AG04450 (cell line): ENCODE data around the gene ACTG2. TPM values are rescaled to one million over a fixed set of nuclear protein-coding genes. Genes with fewer than 3 reads are reported as not detected.
"Not testable (repeated sequence)": the region's sequence is repeated elsewhere in the genome, so short reads cannot be mapped to it uniquely, and the experiment has no call there.

Experiments
- CTCF ChIA-PET: fragments of 300-600, 350-600 bp; formaldehyde crosslinking; extraction: SDS; loops from one replicate; lab custom pipeline; 2022; ENCODE audit warnings: antibody characterized with exemption, inconsistent platforms; lab: Charles Lee
- POLR2A ChIA-PET: fragments of 350-600 bp; formaldehyde crosslinking; extraction: SDS; loops from one replicate; lab custom pipeline; 2021; ENCODE audit warnings: antibody characterized with exemption, inconsistent platforms; lab: Yijun Ruan, JAX
- DNase-seq: peaks from one replicate; pipeline ENCODE4 v3.0.0-alpha.2; 2011; ENCODE audit warnings: low read depth, low spot score
- H3K27ac ChIP-seq: one replicate; pipeline ENCODE4 v1.5.1; 2012; ENCODE audit warnings: low read depth, low read length, control low read depth
- H3K27me3 ChIP-seq: one replicate; pipeline ENCODE4 v1.6.0; 2012; ENCODE audit warnings: low read length; ENCODE audit not compliant: control insufficient read depth, insufficient read depth
- H3K4me3 ChIP-seq: 2 replicates; pipeline ENCODE4 v1.5.1; 2011; ENCODE audit warnings: mild to moderate bottlenecking, low read depth, low read length, control low read depth
- H3K9me3 ChIP-seq: 2 replicates; pipeline ENCODE4 v1.5.1; 2012; ENCODE audit warnings: low read length; ENCODE audit not compliant: control insufficient read depth, insufficient read depth
- CTCF ChIP-seq: IDR thresholded peaks from 2 replicates; pipeline ENCODE4 v1.5.1; 2011; ENCODE audit warnings: low read depth, low read length, control low read depth, inconsistent platforms
- polyA plus RNA-seq: library from polyadenylated mRNA; depleted of rRNA; stranded (reverse); fragments of >200 nt; gene quantifications from 2 replicates; pipeline ENCODE4 v1.2.3, GENCODE V29; 2011

Gene ACTG2
- polyA plus RNA-seq, 1 experiment: 641 TPM

- no peak for TF ChIP-seq CTCF
- no peak overlapping the region for H3K4me3 ChIP-seq
- ChIA-PET POLR2A (no interaction called here), CTCF (no interaction called here)
- no peak for DNase-seq
- no peaks in the 10 kb centered on the region for H3K9me3 ChIP-seq
- peak overlapping the region; percentile 39 for H3K27ac ChIP-seq
- no peaks in the 10 kb centered on the region for H3K27me3 ChIP-seq
Measured at GRCh38 chr2:73899801-73900336, 7.1 kb downstream of the ACTG2 start.

GRCh38 chr2:73901143-73901542, 8.3 kb downstream of the ACTG2 start:
- no peak for DNase-seq
- CTCF ChIA-PET: no interaction called here
- Histone ChIP-seq H3K9me3 (no peaks in the 10 kb centered on the region), H3K27ac (no peak overlapping the region), H3K27me3 (no peaks in the 10 kb centered on the region), H3K4me3 (no peak overlapping the region)
- TF ChIP-seq CTCF: no peak
- POLR2A ChIA-PET: interaction anchor here (1.0 kb wide), 1 partner anchor 9 kb away, joined by 3 read pairs; no protein-coding TSS in a partner anchor

- DNase-seq: no peak
- H3K4me3 ChIP-seq: no peak overlapping the region
- TF ChIP-seq CTCF: no peak
- CTCF ChIA-PET: interaction anchor here (1.4 to 2.0 kb wide), 2 partner anchors 75 to 218 kb away, joined by 3 to 6 read pairs; no protein-coding TSS in a partner anchor
- H3K27ac ChIP-seq: peak overlapping the region; percentile 31
- H3K27me3 ChIP-seq: no peaks in the 10 kb centered on the region
- POLR2A ChIA-PET: no interaction called here
- no peaks in the 10 kb centered on the region for H3K9me3 ChIP-seq
Measured at GRCh38 chr2:73902284-73902683, 9.5 kb downstream of the ACTG2 start.

DNA sequence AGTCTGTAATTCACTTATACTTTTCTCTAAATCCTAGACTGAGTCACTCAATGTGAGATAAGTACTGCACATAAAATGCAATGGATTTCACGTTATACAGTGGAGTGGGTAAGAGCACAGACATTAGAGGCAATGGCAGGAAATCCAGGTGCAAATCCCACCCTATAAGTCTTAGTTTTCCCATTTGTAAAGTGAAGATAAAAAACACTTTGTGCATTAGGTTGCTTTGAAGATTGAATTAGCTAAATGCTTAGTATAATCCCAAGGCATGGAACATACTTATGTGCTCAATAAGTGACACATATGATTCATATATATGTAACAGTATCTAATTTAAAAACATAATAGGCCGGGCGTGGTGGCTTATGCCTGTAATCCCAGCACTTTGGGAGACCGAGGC, 10.5 kb downstream of the ACTG2 start:
- Histone ChIP-seq H3K9me3 (no peaks in the 10 kb centered on the region), H3K27me3 (no peaks in the 10 kb centered on the region), H3K27ac (no peak overlapping the region), H3K4me3 (no peak overlapping the region)
- CTCF ChIA-PET: interaction anchor here (0.9 to 2.0 kb wide), 2 partner anchors 76 to 79 kb away, joined by 3 to 6 read pairs; no protein-coding TSS in a partner anchor
- DNase-seq: no peak
- no peak for TF ChIP-seq CTCF
- POLR2A ChIA-PET: no interaction called here

DNA sequence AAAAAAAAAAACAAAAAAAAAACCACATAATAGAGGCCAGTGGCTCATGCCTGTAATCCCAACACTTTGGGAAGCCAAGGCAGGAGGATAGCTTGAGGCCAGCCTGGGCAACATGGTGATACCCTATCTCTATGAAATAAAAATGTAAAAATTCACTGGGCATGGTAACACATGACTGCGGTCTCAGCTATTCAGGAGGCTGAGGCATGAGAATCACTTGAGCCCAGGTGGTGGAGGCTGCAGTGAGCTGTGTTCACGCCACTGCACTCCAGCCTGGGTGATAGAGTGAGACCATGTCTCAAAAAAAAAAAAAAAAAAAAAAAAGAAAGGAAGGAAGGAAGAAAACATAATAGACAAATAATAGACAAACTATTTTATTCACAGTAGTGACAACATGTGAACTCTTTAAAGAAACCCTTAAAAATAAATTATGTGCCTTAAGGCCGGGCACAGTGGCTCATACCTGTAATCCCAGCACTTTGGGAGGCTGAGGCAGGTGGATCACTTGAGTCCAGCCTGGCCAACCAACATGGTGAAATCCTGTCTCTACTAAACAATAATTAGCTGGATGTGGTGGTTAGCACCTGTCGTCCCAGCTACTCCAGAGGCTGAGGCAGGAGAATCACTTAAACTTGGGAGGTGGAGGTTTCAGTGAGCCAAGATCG, 11.3 kb downstream of the ACTG2 start:
- CTCF ChIA-PET: interaction anchor here (2.0 kb wide), 1 partner anchor 77 kb away, joined by 6 read pairs; no protein-coding TSS in a partner anchor
- H3K27me3 ChIP-seq, POLR2A ChIA-PET: not testable (repeated sequence)

More for the DNA sequence above, 11.3 kb downstream of the ACTG2 start:
- not testable (repeated sequence) for H3K27ac ChIP-seq, DNase-seq, H3K9me3 ChIP-seq, H3K4me3 ChIP-seq
